ENCODE measurements around the gene TWIST1. TPM values are rescaled to one million over a fixed set of nuclear protein-coding genes. Genes with fewer than 3 reads are reported as not detected.

Gene TWIST1
- total RNA-seq, 2 experiments from 2014 or later, result 4.1 to 4.6 TPM

- ChIA-PET CTCF (no interaction called here), POLR2A (no interaction called here)
- Mint-ChIP-seq H3K4me3 (no peak overlapping the region), H3K4me1 (ENCODE audit: low read depth) (no peaks in the 10 kb centered on the region), H3K27ac (no peak overlapping the region), H3K9me3 (no peaks in the 10 kb centered on the region), H3K36me3 (no peaks in the 10 kb centered on the region), H3K27me3 (no peaks in the 10 kb centered on the region)
- DNase-seq, result no peak
- intact Hi-C loops (cut with micrococcal nuclease), result no loop called here
These were observed 38.4 kb downstream of the TWIST1 start for GRCh38 chr7:19079066-19079465.

- POLR2A ChIA-PET, result no interaction called here
- no peak overlapping the region for H3K4me3 Mint-ChIP-seq
- intact Hi-C loops (cut with micrococcal nuclease), result no loop called here
- no peaks in the 10 kb centered on the region for H3K27me3 Mint-ChIP-seq
- CTCF ChIA-PET, result no interaction called here
- H3K36me3 Mint-ChIP-seq, result no peaks in the 10 kb centered on the region
- H3K4me1 Mint-ChIP-seq (ENCODE audit: low read depth), result no peaks in the 10 kb centered on the region
- H3K9me3 Mint-ChIP-seq, result peaks cover 4% of the 10 kb centered on the region
- H3K27ac Mint-ChIP-seq, result no peak overlapping the region
- DNase-seq, result no peak
These were observed 47.6 kb downstream of the TWIST1 start for GRCh38 chr7:19069842-19070241.

- Mint-ChIP-seq H3K4me3 (no peak overlapping the region), H3K27me3 (no peaks in the 10 kb centered on the region), H3K4me1 (ENCODE audit: low read depth) (no peaks in the 10 kb centered on the region), H3K36me3 (no peaks in the 10 kb centered on the region), H3K27ac (no peak overlapping the region), H3K9me3 (peaks cover 9% of the 10 kb centered on the region)
- DNase-seq, result no peak
- intact Hi-C loops (cut with micrococcal nuclease), result no loop called here
- ChIA-PET CTCF (no interaction called here), POLR2A (no interaction called here)
These were observed 51.3 kb downstream of the TWIST1 start for GRCh38 chr7:19066170-19066569.

Other genes starting within 250 kb of the TWIST1 start
- not detected for gene FERD3L, start 27.8 kb upstream of the TWIST1 start, total RNA-seq